Measurements from ENCODE around the gene CARS2.

The CARS2 gene

GRCh38 chr13:110649551-110649950, 56.4 kb downstream of the CARS2 start:
- no peak for DNase-seq

DNA sequence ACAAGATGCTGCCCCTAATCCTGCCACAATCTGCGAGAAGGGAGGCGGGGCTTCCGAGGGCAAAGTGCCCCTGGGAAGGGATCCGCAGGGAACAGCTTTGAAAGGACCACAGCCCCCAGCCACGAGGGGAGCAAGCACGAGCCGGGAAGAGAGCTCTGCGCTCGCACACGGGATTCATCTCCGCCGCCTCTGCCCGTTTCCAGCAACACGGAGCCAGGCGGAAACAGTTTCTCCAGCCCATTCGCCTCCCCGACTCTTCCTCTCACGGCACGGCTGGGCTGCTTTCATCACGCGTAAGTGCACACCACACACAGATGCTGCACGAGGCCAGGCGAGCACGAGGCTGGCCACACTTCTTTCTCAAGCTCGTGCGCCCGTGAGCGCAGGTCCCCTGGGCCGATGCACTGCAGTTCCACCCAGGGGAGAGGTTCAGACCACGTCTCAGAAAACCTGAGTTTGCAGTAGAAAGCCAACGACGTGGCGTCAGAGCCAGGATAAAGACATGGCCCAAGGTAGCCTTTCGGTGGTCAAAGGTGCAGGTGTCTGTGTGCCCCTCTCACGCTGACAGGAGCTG, 57.0 kb downstream of the CARS2 start:
- no peak for DNase-seq

GRCh38 chr13:110648146-110648819, 57.6 kb downstream of the CARS2 start:
- DNase-seq, result no peak

- DNase-seq, result no peak
These were observed 58.6 kb downstream of the CARS2 start for GRCh38 chr13:110647365-110647737.

DNA sequence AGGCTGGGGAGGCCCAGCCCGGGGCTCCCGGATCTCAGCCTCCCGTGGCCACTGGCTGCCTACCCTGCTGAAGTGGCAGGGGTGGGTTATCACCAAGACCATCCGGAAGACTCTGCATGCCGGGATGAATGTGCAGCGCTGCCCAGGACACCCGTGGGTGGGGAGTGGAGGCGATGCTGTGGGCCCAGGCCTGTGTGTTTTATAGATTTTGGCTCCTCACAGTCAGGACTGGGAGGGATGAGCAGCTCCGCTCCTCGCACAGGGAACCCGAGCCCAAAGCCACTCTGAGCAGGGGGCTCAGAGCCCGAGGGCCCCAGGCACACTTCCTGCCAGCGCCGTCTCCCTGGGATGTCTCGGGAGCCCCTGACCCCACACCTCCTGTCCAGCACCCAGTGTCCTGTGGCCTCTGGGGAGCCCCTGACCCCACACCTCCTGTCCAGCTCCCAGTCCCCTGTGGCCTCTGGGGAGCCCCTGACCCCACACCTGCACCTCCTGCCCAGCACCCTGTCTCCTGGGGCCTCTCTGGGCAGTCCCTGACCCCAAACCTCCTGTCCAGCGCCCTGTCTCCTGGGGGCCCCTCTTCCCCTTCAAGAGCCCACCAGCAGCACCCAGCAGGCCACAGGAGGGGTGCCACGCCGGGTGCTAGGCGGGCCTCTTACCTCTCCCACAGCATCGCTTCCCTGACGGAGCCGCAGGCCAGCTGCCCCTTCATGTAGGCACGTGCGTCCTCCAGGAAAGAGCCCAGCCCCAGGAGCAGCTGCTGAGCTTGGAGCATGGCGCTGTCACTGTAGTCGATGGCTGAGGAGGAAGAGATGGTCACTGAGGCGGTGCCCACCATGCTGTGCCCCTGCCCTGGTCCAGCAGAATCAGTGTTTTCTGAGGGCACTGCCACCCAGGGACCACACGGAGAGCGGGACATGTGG, 59.2 kb downstream of the CARS2 start:
- no peak for DNase-seq

DNA sequence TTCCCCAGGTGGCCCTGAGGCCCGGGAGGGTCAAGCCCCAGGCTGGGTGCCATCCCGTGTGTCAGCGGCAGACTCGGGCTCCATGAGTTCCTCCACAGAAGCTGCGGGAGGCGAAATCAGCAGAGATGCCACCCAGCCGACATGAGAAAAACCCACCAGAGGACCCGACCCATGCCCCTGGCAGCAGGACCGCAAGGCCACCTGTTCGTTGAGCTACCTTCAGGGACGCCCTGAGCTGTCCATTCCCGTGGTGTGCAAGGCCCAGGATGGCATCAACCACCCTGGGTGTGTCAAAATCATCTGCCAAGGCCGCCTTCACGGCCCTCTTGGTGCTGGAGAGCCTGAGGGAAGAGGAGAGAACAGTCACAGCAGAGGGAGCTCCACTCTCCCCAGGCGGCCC, 60.2 kb downstream of the CARS2 start:
- DNase-seq, result no peak

- DNase-seq, result peak; percentile 86 to 94
These were observed 60.9 kb downstream of the CARS2 start for GRCh38 chr13:110644892-110645521.

DNA sequence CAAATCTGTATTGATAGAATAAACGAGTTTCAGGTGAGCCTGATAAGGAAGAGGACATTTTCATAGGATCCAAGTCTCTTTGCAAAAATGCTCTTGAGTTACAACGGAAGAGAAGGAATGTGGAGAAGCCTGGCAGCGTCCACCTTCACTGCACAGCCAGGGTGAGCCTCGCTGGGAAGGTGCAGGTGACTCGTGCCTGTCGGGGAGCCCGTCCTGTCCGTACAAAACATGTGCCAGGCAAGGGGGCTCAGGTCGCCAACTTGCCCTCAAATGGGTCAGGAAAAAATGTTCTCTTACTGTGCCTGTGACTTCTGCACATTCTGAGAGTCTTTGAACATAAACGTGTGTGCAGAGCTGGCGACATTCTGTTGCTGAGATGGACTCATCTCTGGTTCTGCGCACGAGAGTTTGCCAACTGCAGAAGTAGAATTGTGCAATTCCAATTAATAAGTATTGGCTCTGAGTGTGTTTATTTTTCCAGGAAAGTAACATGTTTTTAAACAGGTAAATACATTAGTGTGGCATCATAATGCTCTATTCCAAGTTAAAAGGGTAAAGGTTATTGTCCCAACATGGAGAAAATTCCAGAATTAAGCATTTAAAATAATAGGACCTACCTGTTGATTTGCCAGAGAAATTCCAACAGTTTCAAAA, 62.0 kb downstream of the CARS2 start:
- no peak for DNase-seq

DNA sequence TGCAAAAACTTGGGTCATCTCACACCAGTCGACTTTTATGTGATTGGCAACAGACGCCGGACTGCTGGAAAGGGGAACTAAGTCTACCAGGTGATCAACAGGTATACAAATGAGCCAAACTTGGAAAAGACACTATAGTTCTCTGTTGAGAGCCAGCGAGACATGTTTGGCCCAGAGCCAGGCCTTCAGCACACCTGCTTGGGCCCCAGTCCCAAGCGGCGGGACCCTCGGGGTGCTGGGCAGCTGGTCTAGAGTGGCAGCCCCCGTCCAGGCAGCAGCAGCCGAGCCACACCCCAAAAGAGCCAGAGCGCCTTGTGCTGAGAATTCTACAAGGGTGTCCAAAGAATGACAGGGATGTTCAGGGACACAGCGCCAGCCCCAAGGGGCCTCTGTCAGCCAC, 62.6 kb downstream of the CARS2 start:
- DNase-seq, result no peak

DNA sequence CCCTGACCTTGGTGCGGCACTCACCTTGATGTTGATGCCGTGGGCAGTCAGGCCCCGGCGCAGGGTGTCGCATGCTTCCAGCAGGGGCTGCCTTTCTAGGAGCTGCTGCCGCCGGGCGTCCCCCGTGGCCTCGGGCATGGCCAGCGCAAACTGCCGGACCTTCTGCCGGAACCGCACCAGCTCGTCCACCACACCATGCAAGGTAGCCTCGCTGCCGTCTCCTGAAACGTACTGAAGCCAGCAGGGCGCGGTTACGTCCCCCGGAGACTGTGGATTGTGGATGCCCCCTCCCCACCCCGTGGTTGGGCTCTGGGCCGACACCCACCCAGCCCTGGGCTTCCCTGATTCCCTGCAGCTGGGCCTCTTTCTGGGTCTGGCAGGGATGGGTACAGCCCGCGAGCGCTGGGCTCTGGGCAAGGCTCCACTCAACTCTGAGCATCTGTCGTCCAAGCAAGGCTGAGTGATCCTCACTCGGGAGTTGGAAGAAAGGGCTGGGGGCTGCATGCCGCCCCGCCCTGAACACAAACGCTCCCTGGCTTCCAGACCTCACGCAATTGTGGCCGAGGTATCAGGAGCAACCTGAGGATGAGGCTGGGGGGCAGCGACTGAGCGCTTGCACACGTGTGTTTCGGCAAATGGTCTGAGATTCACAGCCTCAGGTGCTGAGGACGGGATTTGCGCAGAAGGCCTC, 63.5 kb downstream of the CARS2 start:
- DNase-seq, result no peak

- peak; percentile 89 to 92 for DNase-seq
These were observed 64.6 kb downstream of the CARS2 start for GRCh38 chr13:110641055-110642015.

DNA sequence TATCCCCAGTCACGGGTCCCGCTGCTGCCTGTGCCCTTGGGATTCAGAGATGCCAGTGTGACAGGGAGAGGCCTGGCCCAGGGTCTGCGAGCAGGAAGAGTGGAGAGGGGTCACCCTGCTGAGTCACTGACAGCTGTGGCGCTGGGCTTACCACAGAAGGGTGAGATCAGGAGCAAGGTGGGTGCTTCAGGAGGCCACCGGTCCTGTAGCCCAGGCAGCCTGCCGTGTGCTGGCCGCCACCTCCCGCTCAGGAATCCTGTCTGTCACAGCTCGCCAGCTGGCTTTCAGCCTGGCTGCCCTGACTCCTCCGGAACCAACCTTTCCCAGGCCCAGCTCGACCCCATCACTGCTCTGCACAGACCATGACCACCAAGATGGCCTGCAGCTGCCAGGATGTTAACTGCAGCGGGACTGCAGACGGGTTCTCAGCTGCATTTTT, 65.3 kb downstream of the CARS2 start:
- peak; percentile 63 to 84 for DNase-seq

GRCh38 chr13:110639935-110640334, 66.0 kb downstream of the CARS2 start:
- DNase-seq, result no peak

DNA sequence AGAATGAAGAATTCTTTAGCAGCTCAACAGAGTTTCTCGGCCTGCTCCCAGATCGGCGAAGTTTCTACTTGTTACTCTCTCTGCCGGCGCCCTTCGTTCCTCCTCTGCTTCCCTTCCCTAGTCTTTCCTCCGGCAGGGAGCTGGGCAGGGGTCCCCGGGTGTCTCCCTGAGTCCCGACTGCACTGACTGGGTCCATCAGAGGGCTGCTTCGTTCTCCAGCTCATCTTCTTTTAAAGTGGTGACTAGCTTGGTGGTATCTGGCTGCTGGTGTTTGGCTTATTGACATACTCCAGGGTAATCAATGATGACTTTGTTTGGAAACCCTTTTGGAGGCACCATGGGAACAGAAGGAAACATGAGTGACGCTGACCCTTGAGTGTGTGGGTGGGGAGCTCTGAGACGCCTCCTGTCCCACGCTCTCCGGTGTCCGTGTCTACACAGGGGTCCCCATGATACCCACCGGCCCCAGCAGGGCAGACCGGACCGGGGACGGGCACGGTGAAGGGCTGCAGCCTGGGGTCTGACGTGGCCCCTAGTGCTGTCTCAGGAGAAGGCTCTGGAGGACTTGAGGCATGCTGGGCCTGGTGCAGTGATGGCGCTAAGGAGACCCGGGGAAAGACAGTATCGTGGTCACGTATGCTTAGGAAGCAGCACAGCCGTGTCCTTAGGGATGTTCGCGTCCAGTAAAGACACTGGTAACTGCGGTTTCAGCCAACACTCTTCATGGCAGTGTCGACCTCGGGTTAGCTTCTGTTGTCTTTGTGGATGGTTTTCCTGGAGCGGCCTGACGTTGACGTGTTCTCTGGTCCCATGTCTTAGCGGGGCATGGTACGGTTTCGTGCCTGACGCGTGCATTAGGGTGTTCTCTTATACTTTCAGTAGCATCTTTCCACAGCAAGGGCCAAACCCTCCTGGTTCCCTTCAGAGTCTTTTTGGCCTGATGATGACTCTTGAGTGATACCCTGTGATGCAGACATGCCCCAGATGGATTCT, 66.8 kb downstream of the CARS2 start:
- DNase-seq, result no peak

GRCh38 chr13:110638257-110638656, 67.7 kb downstream of the CARS2 start:
- no peak for DNase-seq

DNA sequence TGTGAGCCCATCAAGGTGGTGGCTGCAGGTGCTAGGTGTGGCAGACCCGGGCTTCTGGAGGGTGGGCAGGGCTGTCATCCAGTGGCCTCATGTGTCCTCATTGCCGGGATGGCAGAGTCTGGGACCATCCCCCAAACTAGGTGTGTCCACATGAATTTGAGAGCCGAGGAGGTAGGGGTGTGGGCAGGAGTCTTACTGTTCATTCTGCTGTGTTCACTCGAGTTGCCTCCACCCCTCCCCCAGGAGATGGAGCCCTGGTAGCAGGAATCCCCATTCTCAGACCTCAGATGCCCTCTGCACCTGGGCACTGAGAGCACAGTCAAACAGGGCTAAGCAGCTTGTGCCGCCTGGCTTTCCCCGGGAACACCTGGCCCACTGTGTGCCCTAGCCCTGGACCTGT, 68.2 kb downstream of the CARS2 start:
- peak; percentile 51 to 78 for DNase-seq

- no peak for DNase-seq
These were observed 68.6 kb downstream of the CARS2 start for GRCh38 chr13:110637275-110637674.

DNA sequence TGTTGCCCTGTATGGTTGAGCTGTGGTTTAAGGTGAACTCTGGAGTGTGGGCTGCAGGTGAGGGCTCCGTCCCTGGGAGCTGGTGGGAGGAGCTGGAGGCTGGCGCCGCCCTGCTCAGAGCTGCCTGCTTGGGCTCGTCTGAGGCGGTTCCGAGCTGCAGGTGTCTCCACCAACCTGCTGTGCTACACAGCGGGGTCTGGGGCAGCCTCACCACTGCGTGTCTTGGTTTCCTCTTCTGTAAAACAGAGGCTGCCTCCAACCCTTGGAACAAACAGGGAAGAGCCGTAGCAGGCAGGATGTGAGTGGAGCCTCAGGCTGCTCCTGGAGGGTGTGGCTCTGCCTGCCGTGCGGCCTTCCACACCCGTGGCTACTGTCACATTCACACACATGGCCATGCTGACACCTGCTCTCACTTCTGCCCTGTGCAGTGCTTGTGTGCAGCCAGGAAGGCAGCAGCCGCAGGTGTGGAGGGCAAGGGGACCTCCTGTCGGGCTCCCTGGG, 69.2 kb downstream of the CARS2 start:
- DNase-seq, result no peak

DNA sequence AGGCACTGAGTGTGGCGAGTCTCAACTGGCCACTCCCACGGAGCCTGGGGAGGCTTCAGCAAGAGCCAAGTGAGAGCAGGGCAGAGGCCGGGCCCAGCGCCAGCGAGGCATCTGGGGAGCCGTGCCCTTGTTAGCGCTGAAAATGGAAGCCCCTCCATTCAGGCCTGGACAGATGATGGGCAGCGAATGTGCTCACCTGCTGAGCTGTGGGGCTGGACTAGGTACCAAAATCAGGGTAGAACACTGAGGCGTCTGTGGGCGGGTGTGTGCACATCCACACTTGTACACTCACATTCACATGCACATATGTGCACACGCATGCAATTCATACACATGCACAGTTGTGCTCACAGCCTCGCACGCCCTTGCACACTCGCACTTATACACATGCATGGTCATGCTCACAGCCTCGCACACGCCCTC, 69.9 kb downstream of the CARS2 start:
- DNase-seq, result no peak
